Measurements from ENCODE around the gene SRP68. TPM values are rescaled to one million over a fixed set of nuclear protein-coding genes. Genes with fewer than 3 reads are reported as not detected.

The SRP68 gene
- polyA plus RNA-seq, 4 donors: 87.6 to 114 (median 109) TPM

DNA sequence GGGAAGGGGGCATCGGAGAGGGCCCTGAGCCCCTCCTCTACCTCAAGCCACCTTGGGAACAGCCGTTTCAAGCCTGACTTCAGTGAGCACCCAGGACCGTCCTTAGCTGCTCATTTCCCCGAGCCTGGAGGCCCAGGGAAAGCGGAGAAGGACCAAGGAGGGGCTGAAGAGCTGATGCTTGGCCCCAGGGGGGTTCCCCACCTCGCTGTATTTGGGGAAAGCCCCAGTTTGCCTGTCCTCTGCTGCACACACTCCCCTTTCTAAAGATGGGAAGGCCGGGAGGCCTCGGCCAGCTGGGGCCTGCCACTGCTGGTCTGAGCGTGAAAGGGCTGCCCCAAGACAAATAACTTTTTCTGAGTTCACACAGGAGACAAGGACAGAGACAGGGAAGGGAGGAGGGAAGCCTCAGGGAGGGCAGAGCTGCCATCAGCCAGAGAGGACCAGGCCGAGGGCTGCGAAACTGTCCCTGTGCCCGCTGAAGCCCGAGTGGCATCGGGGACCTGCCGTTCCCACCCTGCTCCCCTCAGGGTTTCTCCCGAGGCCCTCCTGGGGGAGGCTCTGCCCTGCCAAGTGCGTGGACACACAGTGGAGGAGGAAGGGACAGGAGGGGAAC, 18.3 kb upstream of the SRP68 start:
- no peak for DNase-seq (ENCODE audit: low read depth in 4 of 4, low spot score in 3 of 4)

DNA sequence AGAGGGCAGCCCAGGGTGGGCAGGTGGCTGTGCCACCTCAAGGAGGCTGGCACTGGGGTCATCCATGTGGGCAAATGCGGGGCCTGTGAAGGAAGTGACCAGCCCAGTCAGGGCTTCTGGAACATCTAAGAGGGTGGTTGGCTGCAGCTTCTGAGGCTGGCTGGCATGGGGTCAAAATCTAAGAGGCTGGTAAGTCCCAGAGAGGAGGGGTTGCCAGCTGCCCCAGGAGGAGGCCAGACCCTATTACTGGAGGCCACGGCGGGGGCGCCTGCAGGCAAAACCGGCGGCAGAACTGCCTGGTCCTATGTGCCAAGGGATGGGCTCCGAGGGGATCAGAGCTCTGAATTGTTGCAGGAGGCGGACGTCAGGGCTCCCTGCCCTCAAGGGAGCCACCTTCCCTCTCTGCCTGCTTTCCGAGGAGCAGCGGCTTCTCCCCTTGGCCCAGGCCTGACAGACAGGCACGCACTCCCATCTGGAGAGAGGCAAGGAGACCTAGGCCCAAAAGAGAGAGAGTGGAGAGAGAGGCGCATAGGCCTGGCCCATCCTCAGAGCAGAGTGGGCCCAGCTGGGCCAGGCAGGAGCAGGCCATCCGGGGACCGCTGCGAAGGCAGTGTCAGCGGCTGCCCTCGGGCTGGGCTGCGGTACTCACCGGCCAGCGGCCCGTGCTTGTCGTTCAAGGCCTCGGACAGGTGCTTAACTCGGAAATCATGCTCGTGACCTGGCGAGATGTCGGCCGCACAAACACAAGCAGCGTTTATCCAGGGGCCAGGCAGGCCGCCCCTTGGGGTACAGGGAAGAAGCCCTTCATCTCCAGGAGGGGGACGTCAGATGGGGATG, 17.6 kb upstream of the SRP68 start:
- DNase-seq (ENCODE audit: low read depth in 4 of 4, low spot score in 3 of 4): no peak

DNA sequence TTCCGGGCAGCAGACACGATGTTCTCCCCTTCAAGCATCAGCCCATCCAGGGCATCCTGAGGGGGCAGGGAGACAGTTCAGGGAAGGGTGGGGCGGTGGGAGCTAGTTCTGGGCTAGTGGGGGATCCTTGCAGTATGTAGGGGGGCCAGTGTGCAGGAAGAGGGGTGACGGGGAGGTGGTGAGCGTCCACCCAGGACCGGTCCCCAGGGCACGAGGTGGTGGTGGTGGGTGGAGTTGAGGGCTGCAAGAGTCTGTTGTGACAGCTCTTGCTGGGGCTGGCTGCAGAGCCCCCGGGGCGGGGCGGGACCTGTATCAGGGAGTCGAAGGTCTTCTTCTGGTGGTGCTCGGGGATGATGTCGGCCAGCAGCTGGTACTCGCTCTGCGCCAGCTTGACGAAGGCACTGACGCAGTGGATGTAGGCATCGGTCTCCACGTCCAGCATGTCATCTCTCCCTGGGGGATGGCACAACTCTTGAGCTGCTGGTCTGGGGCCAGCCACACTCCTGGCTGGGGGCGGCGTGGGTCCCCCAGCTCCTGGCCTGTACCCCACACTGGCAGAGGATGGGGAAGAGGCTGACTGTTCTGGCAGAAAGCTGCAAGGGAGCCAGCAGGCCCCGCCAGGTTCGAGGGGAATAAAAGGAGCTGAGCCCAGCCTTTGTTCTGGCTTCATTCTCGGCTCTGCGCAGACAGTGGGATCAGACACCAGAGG, 16.7 kb upstream of the SRP68 start:
- no peak for DNase-seq (ENCODE audit: low read depth in 4 of 4, low spot score in 3 of 4)

DNA sequence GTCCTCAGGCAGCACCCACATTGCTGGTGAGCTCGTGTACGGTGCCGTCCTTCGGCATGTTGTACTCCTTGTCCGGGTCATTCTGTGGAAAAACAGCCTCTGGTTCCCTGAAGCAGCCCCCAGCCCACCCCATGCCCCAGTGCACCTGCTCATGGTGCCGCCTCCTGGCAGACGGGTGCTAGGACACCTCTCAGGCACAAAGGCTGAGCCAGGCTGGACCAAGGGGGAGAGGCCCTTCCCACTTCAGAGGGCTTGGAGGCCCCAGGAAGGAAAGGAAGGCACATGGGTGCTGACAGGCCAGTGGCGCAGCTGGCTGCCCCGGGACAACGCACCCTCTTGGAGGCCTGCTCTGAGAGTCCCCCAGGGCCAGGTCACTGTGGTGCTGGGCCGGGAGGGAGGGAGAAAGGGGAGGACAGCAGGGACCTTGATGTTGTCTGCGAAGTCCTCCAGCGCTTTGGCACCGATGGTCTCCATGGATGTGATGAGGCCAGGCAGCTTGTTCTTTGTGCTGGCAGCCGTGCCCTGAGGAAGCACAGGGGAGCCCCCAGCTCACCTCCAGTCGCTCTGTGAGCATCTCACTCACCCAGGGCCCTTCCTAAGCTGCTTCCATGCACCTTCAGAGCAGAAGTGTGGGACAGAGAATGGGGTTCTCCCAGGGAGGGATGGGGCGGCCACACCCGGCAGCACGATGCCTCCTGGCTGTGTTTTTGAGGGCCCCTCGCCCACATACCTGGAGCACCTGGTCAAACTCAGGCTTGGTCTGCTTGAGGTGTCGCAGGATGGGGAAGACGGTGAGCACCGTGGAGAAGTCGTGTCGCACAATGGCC, 15.9 kb upstream of the SRP68 start:
- no peak for DNase-seq (ENCODE audit: low read depth in 4 of 4, low spot score in 3 of 4)

DNA sequence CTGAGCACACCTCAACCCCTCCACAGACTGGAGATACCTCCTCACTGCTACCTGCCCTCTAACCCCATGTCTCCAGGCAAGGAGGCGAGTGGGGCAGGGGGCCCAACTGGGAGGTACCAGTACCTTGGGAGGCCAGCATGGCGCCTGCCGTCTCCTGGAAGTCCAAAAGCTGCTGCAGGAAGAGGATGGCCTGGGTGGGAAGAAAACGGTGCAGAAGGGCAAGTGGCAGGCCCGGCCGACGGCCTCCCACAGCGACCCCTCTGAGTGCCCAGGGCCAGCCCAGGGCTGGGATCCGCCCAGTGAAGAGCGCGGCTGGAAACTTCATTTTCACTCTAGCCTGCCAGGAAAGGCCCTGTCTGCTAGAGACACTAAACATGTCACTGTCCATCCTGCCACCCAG, 15.2 kb upstream of the SRP68 start:
- DNase-seq (ENCODE audit: low read depth in 4 of 4, low spot score in 3 of 4): no peak

DNA sequence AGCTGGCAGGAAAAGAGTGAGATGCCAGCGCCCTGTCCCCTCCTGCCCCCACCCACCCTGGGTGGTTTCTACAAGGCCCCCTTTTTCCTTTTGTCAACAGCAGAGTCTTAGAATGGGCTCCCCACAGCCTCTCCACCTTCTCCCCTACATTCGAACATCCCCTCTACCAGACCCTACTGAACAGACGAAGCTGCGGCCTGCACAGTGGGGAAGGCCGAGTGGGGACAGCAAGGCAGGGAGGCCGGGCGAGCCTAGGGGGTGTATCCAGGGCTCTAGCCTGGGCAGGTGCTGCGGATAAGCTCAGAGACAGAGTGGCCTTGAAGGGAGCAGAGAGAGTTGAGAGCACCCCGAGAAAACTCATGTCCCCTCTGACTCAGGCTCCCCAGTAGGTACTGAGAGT, 14.1 kb upstream of the SRP68 start:
- DNase-seq (ENCODE audit: low read depth in 4 of 4, low spot score in 3 of 4): no peak

DNA sequence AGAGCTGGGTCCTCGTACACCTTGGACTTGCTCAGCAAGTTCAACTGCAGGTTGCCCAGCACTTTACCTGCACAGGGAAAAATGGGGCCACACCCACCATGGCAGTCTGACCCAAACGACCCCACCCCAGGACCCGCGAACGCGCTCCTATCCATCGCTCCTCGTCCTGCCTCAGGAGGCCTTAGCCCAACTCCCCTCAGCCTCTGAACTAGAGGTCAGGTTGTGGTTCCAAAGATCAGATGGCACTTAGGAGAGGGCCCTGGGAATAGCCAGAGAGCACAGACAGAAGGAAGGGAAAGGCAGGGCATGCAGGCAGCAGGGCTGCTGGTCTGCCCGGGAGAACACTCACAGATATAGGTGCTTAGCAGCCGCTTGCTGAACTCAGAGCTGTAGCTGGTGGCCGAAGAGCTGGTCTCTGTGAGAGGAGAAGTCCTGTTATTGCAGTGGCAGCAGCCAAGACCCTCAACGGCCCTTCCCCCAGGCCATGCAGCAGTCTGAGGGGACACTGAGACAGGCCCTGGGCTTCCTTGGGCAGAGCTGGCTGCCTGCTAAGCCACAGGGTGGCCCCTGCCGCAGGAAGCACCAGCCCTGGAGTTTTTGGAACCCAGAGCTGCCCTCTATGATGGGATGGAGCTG, 13.5 kb upstream of the SRP68 start:
- DNase-seq (ENCODE audit: low read depth in 4 of 4, low spot score in 3 of 4): no peak

DNA sequence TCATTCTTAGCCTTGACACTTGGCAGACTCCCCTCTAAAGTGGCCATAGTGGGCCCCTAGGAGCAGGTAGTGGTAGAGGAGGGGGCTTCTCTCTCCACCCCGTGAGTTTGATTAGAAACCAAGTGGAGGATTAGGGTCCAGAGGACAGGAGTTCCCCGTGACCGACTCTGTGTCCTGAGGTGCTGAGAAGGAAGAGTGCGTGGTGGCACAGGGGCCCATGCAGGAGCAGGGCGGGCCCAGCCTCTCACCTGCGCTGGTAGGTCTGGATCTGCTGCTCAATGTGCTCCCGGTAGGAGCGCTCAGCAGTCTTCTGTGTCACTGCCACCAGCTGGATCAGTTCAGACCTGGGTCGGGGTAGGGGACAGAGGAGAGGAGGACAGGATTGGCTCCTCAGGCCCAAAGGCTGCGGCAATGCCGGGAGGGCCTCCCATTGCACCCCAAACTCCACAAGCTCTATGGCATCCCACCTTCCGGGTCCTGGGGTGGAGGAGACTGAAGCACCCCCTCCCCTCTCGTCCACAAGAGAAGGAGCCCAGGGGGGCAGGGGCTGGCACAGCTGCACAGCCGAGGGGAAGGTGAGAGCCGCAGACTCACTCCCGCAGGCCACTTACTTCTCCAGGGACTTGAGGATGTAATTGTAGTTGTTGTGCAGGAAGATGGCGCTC, 12.9 kb upstream of the SRP68 start:
- no peak for DNase-seq (ENCODE audit: low read depth in 4 of 4, low spot score in 3 of 4)

DNA sequence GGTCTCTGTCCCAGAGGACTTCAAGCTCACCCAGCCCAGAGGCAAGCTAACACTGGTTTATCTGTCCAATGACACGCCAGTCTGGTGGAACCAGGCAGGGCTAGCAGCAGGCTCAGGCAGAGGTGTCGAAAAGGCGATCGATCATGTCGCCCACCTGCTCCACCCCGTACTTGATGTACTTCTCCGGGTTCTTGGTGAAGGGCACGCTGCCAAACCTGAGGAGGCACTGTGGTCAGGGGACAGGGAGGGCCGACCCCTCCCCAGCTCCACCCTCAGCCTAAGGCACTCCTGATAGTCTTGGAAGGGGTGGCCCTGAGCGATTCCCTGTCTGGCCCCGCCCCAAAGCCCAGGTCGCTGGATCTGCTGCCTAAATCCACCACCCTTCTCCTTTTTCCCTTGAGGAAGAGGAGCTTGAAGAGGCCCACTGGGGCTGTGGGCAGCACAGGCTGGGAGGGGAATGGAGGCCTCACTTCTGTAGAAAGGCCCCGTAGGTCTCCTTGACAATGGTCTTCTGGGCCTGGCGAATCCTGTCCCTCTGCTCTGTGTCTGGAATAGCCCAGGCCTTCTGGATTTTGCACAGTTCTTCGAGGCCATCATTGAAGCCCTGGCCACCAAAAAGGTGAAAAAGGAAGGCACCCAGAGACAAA, 11.3 kb upstream of the SRP68 start:
- no peak for DNase-seq (ENCODE audit: low read depth in 4 of 4, low spot score in 3 of 4)

DNA sequence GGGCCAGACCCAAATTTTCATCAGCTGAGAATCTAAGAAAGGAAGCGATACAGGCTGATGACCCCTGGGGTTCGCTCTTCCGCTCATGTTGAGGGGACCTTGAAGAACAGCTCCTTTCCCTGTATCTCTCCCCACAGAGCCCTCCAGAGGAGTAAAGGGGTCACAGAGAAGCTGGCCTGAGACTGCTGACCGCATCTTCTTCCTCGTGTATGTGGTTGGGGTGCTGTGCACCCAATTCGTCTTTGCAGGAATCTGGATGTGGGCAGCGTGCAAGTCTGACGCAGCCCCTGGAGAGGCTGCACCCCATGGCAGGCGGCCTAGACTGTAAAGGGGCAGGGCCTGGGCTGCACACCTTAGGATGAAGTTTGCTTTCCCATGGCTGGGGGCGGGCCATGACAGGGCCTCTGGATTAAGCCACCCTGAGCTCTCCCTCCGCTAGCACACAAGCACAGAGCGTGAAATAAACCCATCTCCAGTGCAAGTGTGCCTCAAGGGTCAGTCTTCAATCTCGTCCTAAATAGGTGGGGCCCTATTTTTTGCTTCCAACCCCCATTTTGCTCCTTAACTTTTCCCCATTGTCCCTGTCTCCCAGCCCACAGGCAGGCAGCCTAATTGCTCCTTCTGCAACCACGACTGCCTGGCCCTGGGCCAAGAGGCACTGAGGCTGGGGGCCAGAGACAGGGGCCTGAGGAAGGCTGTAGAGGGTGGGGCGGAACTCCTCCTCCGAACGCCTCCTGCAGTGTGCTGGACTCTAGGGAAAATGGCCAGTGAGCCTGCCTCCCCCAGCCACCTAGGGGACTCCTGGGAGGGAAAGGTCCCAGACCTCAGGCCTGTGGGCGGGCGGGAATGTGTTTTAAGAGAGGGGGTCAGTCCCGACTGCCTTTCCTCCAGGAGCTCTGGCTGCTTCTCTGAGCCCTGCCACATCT, 10.3 kb upstream of the SRP68 start:
- no peak for DNase-seq (ENCODE audit: low read depth in 4 of 4, low spot score in 3 of 4)

DNA sequence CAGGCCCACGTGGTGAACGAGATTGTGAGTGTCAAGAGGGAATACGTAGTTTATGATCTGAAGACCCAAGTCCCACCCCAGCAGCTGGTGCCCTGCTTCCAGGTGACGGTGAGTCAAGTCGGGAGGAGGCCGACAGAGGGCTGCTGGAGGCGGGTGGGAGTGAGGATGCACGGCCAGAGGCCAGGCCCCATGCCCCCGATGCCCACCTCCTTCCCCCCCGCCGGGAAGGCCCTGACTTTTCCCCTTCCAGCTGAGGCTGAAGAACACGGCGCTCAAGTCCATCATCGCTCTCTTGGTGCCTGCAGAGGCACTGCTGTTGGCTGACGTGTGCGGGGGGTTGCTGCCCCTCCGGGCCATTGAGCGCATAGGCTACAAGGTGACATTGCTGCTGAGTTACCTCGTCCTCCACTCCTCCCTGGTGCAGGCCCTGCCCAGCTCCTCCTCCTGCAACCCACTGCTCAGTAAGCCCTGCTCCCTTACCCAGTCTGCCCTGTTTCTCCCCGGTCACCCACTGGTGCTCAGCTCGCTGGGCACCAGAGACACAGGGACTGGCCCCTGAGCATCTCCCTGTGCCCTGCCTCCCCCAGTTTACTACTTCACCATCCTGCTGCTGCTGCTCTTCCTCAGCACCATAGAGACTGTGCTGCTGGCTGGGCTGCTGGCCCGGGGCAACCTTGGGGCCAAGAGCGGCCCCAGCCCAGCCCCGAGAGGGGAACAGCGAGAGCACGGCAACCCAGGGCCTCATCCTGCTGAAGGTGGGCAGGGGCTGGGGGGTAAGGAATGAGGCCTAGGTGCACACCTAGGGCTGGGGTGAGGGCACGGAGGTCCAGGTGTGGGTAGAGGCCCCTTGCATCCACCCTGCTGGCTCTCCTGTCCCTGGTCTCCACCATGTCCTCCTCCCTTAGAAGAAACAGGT, 9.2 kb upstream of the SRP68 start:
- DNase-seq (ENCODE audit: low read depth in 4 of 4, low spot score in 3 of 4): no peak

DNA sequence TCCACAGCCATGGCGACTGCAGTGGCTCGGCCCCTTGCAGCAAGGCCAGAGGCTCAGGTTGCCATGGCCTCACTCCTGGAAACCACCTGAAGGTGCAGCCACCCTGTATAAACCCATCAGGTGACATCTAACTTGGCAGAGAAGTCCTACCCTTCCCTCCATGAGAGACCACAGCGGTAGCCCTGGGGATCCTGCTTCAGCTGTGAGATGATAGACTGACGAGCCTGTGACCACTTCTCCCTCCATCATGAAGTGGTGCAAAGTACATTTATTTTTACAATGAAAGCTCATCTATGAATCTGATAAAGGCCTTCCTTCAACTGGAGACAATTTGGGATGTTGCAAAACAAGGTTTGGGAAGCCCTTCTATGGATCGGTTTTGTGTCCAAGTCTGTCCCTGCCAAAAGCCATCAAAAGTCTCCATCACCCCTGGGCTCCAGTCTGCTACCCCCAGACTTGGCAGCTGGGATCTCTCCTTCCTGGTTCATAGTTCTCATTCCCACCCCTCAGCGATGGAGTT, 8.5 kb upstream of the SRP68 start:
- no peak for DNase-seq (ENCODE audit: low read depth in 4 of 4, low spot score in 3 of 4)

DNA sequence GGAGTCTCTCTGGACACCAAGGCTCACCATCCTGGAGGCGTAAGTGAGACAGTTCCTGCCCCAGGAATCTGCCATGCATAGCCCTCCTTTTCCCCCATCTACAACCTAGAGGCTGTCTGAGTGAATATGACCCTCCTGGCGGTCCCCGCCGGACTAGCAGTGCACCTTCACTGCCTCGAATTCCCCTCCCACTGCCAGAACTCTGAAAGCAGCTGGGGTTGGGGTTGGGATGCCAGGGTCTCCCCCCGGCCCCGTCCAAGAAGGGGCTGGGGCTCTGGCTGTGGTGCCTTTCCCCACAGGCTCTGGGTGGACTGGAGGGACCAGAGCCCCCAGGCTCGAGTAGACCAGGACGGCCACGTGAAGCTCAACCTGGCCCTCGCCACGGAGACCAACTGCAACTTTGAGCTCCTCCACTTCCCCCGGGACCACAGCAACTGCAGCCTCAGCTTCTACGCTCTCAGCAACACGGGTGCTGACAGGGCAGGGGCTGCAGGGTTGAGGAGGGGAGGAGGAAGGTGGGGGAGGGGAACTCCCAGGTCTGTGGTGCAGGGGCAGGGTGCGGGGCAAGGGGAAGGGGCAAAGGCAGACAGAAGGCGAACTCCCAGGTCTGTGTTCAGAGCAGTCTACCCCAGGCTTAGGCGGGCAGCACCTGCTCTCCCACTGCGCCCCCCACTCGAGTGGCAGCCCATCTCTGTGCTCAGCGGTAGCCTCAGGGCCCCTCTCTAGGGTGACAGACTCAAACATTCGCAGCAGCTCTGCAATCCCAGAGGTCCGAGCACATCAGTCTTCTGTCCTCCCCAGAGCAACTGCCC, 7.8 kb upstream of the SRP68 start:
- DNase-seq (ENCODE audit: low read depth in 4 of 4, low spot score in 3 of 4): no peak

DNA sequence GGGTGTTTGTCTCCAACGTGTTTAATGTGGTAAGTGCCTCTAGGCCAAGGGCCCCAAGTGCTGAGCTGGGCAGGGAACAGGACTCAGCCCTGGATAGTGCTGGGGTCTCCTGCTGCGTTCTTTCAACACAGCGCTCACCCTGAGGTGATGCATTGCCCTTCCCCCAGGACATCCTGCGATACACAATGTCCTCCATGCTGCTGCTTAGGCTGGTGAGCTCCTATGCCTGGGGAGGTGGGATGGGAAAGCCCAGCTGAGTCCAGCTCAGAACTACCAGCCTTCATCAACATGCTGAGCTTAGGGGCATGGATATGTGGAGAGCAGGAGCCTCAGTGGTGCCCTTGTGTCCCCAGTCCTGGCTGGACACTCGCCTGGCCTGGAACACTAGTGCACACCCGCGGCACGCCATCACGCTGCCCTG, 7.2 kb upstream of the SRP68 start:
- DNase-seq (ENCODE audit: low read depth in 4 of 4, low spot score in 3 of 4): no peak

DNA sequence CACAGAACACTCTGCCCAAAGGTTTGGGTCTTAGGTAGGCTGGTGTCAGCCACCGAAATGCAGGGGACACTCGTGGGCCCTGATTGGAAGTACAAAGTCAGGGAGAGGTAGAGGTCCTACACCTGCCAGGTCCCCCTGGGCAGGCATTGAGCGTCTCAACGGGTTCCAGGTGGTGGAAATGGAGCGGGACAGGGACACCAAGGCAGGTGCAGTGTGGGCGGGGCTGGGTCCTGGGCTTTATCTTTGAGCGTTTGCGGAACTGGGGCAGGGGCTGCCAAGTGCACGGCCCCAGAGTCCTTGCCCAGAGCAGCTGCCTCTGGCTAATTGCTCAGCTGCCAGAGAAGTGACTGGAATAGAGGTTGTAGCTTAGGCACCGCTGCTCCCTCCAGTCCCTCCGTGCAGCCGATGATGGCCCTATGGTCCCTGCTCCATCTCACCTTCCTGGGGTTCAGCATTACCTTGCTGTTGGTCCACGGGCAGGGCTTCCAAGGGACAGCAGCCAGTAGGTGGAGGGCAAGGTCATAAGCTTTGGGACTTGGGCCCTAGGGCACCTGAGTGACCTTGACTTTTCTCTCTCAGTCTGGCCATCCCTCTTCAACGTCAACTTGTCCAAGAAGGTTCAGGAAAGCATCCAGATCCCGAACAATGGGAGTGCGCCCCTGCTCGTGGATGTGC, 6.7 kb upstream of the SRP68 start, which contains the start of gene ZACN:
Gene ZACN, plus strand, starts transcription at position 323 of the 675 bp plus-strand sequence. Its CDS starts 83 bp downstream, at position 406.
- DNase-seq (ENCODE audit: low read depth in 4 of 4, low spot score in 3 of 4): no peak

All from left renal pelvis (tissue), 4 donors.